Nucleus accumbens (tissue), 56 donors: ENCODE data around the gene ARVCF.

ENCODE experiments used
- DNase-seq, 56 donors: peaks; one replicate each; lab custom pipeline; 2025; lab: John Stamatoyannopoulos, UW

The ARVCF gene

DNA sequence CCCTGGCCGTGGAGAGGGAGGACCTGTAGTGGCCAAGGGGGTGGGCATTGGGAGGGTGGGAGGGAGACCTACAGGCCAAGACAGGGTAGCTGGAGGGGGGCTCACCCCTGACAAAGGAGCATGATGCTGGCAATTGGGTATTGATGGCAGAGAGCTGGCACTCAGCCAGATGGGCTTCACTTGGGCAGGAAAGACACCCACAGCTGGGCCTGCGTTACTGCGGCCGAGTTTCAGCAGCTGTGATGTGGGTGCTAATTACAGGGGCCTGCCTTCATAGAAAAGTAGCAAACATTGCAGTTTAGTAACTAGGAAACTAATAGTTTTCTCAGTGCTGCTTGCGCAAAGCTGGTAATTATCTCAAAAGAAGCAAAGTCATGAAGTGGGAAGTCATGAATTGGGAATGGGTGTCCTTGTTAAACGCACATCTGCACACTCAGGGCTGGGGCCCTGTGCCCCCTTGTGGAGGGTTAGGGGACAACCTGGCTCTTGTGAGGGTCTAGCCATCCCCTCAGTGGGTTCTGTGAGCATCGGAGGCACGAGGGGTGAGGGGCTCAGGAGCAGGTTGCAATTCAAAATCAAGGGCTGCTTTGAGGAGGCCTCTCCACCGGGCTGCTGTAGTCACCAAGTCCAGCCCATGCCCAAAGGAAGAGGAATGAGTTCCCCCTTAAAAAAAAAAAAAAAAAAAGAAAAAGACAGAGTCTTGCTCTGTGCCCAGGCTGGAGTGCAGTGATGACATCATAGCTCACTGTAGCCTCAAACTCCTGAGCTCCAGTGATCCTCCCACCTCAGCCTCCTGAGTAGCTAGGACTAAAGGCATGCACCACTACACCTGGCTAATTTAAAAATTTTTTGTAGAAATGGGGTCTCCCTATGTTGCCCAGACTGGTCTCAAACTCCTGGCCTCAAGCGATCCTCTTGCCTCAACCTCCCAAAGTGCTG lies 50.6 kb downstream of the ARVCF start:
- peak in 19 of 56 donors; percentile 7 to 60 (median 29) for DNase-seq

DNA sequence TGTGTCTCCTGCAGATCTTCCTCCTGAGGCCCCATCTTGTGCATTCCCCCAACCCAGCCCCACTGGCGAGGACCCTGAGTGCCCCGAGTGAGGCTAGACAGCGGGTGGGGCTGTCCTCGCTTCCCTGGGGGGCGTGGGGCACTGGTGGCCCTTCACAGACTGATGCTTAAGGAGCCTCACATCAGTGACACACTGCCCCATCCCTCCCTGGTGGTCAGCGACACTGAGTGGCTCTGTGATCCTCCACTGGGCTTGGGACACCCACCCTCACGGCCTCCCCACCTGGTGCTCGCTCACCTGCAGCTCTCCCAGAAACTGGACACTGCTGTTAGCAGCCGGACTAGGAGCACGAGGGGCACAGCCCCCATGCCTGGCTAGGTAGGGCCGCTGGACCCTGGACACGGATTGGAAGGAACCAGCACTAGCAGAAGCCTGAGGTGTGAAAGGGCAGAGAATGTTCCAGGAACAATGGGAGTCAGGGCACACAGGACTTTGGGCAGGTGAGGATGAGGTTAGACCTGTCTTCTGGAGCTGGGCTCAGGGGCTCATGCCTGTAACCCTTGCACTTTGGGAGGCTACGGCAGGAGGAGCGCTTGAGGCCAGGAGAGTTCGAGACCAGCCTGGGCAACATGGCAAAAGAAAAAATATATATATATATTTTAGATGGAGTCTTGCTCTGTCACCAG lies 51.8 kb downstream of the ARVCF start:
- no peak for DNase-seq

DNA sequence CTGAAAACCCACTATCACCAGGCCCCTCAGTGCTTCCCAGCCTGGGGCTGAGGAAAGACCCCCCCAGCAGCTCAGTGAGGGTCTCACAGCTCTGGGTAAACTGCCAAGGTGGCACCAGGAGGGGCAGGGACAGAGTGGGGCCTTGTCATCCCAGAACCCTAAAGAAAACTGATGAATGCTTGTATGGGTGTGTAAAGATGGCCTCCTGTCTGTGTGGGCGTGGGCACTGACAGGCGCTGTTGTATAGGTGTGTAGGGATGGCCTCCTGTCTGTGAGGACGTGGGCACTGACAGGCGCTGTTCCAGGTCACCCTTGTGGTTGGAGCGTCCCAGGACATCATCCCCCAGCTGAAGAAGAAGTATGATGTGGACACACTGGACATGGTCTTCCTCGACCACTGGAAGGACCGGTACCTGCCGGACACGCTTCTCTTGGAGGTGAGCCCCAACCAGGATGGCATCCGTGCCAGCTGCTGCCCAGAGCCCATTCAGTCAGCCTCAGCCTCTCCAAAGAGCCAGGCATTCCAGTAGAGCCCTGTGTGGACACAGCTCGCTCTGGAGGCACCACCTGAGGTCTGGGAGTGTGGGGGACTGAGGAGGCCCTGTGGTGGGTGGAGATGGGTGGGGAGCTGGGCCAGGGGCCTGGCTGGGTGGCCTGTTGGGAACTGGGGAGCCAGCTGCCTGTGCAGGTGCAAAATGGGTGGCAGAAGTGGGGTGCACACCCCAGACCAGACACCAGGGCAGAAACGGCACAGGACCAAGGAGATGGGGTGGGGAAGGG lies 52.6 kb downstream of the ARVCF start:
- no peak for DNase-seq

DNA sequence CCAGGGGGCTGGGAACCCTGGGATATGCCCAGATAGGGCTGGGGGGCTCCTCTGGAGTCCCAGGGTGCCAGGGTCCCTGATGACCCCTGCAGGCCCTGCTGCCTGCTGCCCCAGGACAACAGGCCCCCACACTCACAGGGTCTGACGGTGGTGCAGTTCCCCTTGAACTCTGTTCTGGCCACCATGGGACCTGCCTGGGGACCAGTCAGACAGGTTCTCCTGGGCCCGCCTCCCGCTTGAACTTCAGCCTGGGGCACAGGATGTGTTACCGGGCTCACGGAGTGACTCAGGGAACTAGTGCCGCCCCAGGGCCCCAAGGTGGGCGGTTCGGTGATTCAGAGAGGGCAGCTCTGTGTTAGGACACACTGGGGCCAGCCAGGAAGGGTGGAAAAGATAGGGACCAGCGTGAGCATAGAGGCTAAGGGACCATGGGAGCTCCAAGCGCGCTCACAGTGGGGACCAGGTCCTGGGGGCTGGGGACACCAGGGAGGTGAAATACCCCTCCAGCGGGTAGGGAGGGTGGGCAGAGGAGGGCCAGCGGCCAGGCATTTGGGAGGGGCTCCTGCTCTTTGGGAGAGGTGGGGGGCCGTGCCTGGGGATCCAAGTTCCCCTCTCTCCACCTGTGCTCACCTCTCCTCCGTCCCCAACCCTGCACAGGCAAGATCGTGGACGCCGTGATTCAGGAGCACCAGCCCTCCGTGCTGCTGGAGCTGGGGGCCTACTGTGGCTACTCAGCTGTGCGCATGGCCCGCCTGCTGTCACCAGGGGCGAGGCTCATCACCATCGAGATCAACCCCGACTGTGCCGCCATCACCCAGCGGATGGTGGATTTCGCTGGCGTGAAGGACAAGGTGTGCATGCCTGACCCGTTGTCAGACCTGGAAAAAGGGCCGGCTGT lies 53.5 kb downstream of the ARVCF start:
- no peak for DNase-seq

DNA sequence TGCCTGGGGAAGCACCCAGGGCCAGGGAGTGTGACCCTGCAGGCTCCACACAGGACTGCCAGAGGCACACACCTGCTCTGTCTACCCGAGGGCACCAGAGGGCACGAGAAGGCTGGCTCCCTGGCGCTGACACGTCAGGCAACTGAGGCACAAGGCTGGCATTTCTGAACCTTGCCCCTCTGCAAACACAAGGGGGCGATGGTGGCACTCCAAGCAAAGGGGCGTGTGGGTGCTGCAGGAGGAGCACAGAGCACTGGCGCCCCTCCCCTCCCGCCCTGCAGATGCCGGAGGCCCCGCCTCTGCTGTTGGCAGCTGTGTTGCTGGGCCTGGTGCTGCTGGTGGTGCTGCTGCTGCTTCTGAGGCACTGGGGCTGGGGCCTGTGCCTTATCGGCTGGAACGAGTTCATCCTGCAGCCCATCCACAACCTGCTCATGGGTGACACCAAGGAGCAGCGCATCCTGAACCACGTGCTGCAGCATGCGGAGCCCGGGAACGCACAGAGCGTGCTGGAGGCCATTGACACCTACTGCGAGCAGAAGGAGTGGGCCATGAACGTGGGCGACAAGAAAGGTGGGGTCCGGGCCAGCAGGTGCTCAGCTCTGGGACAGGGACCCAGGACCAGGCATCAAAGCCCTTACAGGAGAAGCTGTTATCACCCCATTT lies 54.2 kb downstream of the ARVCF start:
- DNase-seq: peak in 52 of 56 donors; percentile 19 to 89 (median 72)

DNA sequence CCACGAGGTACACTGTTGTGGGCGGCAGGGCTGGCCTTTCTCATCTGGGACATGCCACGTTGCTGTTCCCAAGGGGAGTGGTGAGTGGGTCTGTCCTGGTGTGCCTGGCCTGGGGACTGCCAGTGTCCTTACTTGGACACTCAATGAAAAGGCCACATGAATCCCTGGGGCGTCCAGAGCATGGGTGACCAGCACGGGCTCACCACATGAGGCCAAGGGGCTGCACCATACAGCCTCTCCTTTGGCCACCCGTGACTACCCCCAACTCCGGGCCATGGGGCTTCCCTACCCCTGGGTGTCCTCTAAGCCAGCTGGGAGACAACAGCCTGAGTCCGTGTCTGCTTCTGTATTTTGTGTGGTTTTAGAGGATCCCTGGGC lies 54.8 kb downstream of the ARVCF start:
- DNase-seq: no peak

DNA sequence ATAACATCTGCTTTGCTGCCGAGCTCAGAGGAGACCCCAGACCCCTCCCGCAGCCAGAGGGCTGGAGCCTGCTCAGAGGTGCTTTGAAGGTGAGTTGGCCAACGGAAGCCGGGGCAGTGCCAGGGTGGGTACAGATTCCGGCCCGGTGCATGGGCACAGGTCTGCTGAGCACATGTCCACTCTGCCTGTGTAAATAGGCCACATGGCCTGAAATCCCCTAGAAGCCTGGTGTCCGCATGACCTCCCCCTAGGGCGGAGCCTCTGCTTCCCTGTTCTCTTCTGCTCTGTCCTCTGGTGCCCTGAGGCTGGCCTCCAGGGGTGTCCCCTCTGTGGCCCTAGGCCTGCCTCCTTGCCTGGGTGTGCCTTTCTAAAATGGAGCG lies 55.4 kb downstream of the ARVCF start:
- DNase-seq: no peak

DNA sequence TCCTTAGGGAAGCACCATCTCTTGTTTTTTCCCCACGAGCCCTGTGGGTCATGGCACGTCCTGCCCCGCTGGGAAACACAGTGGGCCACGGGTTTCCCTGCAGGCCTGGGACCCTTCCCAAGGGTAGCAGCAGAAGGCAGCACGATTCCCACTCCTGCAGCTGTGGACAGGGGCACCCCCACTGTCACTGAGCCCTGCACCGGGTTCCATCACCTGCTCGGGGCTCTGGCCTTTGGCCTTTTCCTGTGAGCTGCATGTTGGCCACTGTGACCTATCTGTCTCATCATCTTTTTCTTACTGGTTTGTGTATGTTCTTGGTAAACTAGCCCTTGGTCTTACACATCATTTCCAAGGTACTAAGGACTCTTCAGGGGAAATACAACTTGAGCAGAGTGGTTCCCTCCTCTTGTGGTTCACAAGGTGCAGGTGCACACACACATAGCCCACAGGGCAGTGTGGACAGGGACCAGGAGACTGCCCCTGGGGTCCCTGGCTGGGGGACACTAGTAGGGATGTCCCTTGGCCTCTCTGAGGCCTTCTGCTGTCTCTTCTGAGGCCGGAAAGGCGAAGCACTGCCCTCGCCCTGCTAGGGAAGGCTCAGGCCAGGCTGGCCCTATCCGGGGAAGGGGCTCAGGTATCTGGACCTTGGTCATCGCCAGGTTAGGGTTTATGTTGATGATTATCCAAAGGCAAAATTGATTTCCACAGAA lies 56.0 kb downstream of the ARVCF start:
- DNase-seq: no peak

DNA sequence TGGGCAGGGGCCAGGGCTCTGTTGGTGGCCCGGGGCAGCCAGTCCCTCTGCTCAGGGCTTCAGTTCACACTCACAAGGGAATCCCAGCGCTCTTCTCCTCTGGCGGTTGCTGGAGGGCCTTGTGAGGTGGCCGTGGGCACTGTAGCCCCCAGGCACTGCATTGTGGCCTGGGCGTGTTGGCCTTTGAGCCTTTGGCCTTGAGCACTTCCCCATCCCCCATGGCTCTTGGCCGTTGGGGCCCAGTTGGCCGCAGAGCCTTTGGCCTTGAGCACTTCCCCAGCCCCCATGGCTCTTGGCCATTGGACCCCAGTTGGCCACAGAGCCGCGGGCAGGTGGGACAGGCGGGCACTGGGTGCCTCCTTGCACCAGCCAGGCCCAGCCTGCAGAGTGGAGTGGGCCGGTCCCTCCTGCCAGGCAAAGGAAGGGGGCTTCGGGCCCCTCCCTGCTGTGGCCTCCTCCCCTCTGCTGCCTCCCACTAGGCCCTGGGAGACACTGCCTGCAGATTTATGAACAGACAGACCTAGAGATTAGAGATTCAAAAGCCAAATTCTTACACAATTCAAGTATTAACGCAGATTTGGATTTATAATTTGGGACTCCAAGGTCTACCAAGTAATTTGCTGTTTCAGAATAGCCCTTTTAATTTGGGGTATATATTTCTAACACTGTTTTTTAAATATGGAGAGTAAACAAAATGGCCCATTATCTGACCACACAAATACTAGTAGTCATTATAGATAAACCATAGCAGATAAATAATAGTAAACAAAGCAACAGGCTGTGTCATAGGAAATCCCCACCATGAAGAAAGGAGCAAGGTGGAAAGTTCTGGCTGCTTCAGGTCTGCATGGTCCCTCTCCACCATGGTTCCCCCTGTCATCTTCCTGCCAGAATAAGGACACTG lies 56.8 kb downstream of the ARVCF start:
- no peak for DNase-seq

DNA sequence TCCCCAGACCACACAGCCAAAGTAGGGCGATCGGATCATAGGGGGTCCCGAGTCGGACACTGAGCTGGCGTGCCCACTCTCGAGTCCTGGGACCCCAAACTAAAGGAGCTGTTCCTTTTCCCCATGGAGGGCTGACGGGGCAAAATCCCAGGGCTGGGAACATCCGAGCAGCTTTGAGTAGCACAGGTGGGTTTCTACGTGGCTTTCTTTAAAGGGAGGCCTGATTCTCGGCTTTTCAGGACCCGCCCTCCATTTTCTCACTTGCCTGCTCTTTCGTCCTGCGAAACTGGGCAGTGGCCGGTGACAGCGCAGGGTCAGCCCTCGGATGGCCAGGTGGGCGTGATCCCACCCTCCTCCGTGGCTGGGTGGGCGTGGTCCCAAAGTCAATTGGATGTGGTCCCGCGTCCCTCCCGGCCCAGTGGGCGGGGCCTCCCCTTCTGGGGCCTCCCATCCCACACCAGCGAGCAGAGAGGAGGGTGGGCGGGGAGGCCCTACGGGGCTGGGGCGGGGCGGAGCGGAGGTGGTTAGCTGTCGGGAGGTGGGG lies 57.5 kb downstream of the ARVCF start:
- DNase-seq: peak in 7 of 56 donors; percentile 12 to 52 (median 31)

DNA sequence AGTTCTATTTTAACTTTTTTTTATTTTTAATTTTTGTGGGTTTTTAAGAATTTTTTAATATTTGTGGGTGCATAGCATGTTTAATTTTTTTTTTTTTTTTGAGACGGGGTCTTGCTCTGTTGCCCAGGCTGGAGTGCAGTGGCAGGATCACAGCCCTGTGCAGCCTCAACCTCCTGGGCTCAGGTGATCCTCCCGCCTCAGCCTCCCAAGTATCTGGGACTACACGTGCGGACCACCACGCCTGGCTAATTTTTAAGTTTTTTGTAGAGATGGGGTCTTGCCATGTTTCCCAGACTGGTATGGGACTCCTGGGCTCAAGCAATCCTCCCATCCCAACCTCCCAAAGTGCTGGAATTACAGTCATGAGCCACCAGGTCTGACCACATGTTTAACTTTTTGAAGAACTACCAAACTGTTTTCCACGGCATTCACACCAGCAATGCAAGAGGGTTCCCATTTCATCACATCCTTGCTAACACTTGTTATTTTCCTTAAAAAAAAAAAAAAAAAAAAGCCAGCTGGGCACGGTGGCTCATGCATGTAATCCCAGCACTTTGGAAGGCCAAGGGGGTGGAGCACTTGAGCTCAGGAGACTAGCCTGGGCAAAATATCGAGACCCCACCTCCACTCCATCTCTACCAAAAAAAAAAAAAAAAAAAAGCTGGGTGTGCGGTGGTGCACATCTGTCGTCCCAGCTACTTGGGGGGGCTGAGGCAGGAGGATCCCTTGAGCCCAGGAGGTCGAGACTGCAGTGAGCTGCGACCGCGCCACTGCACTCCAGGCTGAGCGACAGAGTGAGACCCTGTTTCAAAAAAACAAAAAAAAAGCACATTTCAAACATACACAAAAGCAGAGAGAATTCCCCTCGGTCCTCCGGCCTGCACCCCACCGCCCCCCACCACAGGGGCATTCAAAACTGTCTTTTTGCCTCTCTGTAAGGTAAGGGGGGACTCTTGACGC lies 58.3 kb downstream of the ARVCF start:
- DNase-seq: no peak

DNA sequence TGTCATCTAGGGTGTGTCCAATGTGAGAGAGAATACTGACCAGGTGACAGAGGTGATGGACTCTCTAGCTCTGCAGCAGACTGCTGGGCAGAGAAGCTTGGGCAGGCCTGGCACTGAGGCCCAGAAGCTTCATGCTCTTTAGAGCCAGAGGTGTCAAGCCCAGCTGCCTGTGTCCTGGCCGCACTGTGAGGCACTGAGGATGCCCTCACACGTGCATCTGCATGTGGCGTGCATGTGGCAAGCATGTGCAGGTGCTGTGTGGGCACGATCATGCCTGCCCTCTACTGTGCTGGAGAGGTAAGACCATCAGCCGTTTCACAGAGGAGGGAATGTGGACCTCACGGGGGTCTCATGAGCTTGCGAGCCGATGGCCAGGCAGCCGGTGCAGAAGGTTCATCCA lies 59.2 kb downstream of the ARVCF start:
- no peak for DNase-seq

DNA sequence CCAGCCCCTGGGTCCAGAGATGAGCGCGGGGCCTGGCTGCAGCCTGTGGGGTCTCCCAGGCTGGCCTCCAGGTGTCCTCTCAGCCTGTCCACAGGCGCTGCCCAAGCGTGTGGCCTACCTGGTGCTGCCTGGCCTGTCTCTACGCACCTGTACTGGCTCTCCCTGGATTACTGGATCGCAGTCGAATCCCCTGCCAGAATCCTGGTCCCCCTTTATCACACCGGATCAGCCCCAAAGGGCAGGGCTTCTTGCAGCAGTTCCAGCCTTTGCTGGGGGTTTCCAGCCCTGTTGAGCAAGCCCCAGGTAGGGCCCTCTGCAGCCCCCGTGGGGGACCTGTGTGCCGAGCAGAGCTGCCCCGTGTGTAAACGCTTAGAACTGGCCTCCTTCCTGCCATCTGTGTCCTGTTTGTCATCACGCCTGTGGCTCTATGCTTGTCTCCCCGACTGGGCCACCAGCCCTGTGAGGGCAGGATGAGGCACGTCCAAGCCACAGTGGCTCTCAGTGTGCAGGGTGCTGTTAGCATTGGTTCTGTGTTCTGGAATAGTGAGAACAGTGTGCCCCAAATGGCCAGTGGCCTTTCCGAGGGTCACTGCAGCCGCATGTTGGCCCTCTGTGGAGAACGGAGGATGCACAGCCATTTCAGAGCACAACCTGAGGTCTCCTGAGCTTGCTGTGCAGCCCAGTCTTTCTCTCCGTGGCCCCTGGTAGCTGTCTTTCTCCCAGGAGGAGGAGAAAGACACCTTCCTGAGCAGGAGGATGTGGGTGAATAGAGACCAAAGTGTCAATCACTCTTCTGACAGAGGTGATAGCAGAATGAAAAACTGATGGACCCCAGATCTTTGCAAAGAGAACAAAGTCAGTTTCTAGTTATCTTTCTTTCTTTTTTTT lies 61.1 kb downstream of the ARVCF start:
- DNase-seq: no peak

DNA sequence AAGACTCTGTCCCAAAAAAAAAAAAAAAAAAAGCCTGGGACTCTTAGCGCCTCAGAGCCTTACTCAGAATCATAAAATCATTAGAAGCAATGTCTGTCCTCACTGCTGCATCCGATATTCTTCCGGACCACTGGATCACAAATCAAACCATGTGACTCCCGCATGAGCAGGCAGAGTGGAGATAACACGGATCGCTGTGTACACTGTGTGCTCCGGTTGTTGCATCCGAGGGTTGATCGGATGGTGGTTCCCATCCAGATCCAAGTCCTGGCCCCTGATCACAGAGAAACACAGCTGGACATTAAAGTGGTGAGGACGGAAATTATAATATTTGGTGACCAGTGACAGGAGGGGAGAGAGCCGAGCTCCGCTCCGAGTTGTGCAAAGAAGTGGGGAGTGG lies 65.3 kb downstream of the ARVCF start:
- DNase-seq: no peak

DNA sequence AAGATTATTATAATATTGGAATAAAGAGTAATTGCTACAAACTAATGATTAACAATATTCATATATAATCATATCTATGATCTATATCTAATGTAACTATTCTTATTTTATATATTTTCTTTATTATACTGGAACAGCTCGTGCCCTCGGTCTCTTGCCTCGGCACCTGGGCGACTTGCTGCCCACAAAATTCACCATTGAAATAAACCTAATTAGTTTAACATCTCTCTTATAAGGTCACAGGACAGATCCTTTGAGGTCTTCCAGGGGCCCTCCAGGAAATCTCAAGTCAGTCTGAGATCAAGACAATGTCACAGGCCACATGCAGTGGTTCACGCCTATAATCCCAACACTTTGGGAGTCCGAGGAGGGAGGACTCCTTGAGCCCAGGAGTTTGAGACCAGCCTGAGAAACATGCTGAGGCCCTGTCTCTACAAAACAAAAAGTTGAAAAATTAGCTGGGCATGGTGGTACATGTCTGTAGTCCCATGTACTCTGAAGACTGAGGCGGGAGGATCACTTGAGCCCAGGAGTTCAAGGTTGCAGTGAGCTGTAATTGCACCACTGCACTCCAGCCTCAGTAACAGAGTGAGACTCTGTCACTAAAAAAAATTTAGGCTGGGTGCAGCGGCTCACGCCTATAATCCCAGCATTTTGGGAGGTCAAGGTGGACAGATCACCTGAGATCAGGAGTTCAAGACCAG lies 68.4 kb downstream of the ARVCF start:
- DNase-seq: no peak
